H1 (cell line): ENCODE results near the gene CMSS1. TPM values are rescaled to one million over a fixed set of nuclear protein-coding genes. Genes with fewer than 3 reads are reported as not detected.

ENCODE experiments used
- CTCF ChIA-PET: fragments of 300-600 bp; sonication (Branson Sonifier 250); formaldehyde crosslinking; loops from one replicate; lab custom pipeline; 2021; ENCODE audit not compliant: partially characterized antibody; lab: Charles Lee
- POLR2A ChIA-PET: fragments of 300-600 bp; sonication (Branson Sonifier 250); formaldehyde crosslinking; loops from one replicate; lab custom pipeline; 2021; ENCODE audit warnings: inconsistent platforms; ENCODE audit not compliant: partially characterized antibody; lab: Charles Lee
- DNase-seq, 2 experiments: peaks; one replicate each; pipeline versions ENCODE4 v3.0.0 to v3.0.0-alpha.2; 2010 to 2022; ENCODE audit warnings: low spot score in 2 of 2, low read depth in 1 of 2, mixed read lengths in 1 of 2
- FAIRE-seq: peaks from 2 replicates; lab custom pipeline; 2011; peaks lifted over from hg19 to GRCh38; lab: Jason Lieb, UNC
- H2AFZ ChIP-seq: 2 replicates; pipeline ENCODE4 v1.8.1; 2012; ENCODE audit warnings: low read length, inconsistent platforms
- H2AK5ac ChIP-seq: 2 replicates; pipeline ENCODE4 v1.6.1; 2013; ENCODE audit warnings: low read depth, low read length
- H2BK120ac ChIP-seq: replicated peaks from 2 replicates; pipeline ENCODE3; 2013; ENCODE audit warnings: low read depth, low read length, inconsistent platforms
- H2BK12ac ChIP-seq: 2 replicates; pipeline ENCODE4 v1.6.1; 2013; ENCODE audit warnings: low read depth, low read length
- H2BK15ac ChIP-seq: 2 replicates; pipeline ENCODE4 v1.6.1; 2013; ENCODE audit warnings: low read length
- H2BK20ac ChIP-seq: 2 replicates; pipeline ENCODE4 v1.6.1; 2013; ENCODE audit warnings: low read length
- H2BK5ac ChIP-seq: 2 replicates; pipeline ENCODE4 v1.6.1; 2013; ENCODE audit warnings: low read depth, low read length
- H3K14ac ChIP-seq: 2 replicates; pipeline ENCODE4 v1.6.1; 2013; ENCODE audit warnings: inconsistent platforms; ENCODE audit not compliant: insufficient read length
- H3K18ac ChIP-seq: 2 replicates; pipeline ENCODE4 v1.6.1; 2013; ENCODE audit warnings: low read length; ENCODE audit errors: extremely low read depth
- H3K23ac ChIP-seq: 2 replicates; pipeline ENCODE4 v1.6.1; 2013; ENCODE audit warnings: inconsistent platforms; ENCODE audit not compliant: insufficient read length
- H3K23me2 ChIP-seq: 2 replicates; pipeline ENCODE4 v1.6.1; 2013; ENCODE audit warnings: low read depth, low read length
- H3K27ac ChIP-seq: 2 replicates; pipeline ENCODE4 v1.6.1; 2011; ENCODE audit warnings: low read depth, low read length, inconsistent platforms
- H3K27me3 ChIP-seq, 4 experiments: replicated peaks in 1 of 4; 1 replicate in 1 of 4; 2 replicates in 3 of 4; pipeline versions ENCODE4 v1.6.1 to v1.8.1; 2011 to 2013; ENCODE audit warnings: low read length in 3 of 4, mild to moderate bottlenecking in 3 of 4, inconsistent platforms in 2 of 4, mixed read lengths in 2 of 4, moderate library complexity in 1 of 4; ENCODE audit not compliant: control insufficient read depth in 3 of 4, insufficient read depth in 3 of 4; ENCODE audit errors: extremely low read depth in 1 of 4
- H3K36me3 ChIP-seq, 4 experiments: 2 replicates each; pipeline versions ENCODE4 v1.6.1 to v1.8.1; 2011 to 2013; ENCODE audit warnings: mild to moderate bottlenecking in 4 of 4, low read length in 3 of 4, moderate library complexity in 2 of 4, control low read depth in 1 of 4, inconsistent platforms in 1 of 4; ENCODE audit not compliant: insufficient read depth in 4 of 4, control insufficient read depth in 2 of 4
- H3K4ac ChIP-seq: replicated peaks from 2 replicates; pipeline ENCODE3; 2013; ENCODE audit warnings: low read length, low read depth, mixed read lengths, inconsistent platforms; ENCODE audit not compliant: insufficient read length
- H3K4me1 ChIP-seq, 4 experiments: replicated peaks in 1 of 4; 1 replicate in 1 of 4; 2 replicates in 3 of 4; pipeline versions ENCODE4 v1.6.1 to v1.8.1; 2011 to 2013; ENCODE audit warnings: low read length in 3 of 4, inconsistent platforms in 2 of 4, mixed read lengths in 1 of 4; ENCODE audit not compliant: insufficient read depth in 4 of 4, control insufficient read depth in 3 of 4
- H3K4me2 ChIP-seq, 2 experiments: 2 replicates each; pipeline versions ENCODE4 v1.6.1 to v1.8.1; 2011 to 2013; ENCODE audit warnings: low read depth in 2 of 2, low read length in 2 of 2, control low read depth in 1 of 2, inconsistent platforms in 1 of 2, mild to moderate bottlenecking in 1 of 2; ENCODE audit not compliant: insufficient read depth in 1 of 2
- H3K4me3 ChIP-seq, 4 experiments: fragments of 200-600, 300-600 bp in 1 of 4; sonication (generic), shearing (Covaris generic), sonication (Bioruptor Twin) in 1 of 4; 2 replicates each; pipeline versions ENCODE4 v1.5.1 to v1.8.1; 2011 to 2016; ENCODE audit warnings: low read length in 4 of 4, low read depth in 3 of 4, control low read depth in 2 of 4, inconsistent platforms in 2 of 4, mild to moderate bottlenecking in 2 of 4, mixed read lengths in 1 of 4, moderate library complexity in 1 of 4; ENCODE audit not compliant: insufficient read depth in 2 of 4; ENCODE audit errors: extremely low read depth in 1 of 4
- H3K56ac ChIP-seq: replicated peaks from 2 replicates; pipeline ENCODE3; 2013; ENCODE audit warnings: low read depth, mild to moderate bottlenecking, mixed read lengths, low read length, inconsistent platforms; ENCODE audit not compliant: insufficient read length
- H3K79me1 ChIP-seq: 2 replicates; pipeline ENCODE4 v1.6.1; 2013; ENCODE audit warnings: low read depth, low read length, control low read depth
- H3K79me2 ChIP-seq, 2 experiments: 2 replicates each; pipeline versions ENCODE4 v1.6.1 to v1.8.1; 2012 to 2013; ENCODE audit warnings: low read length in 2 of 2, mild to moderate bottlenecking in 2 of 2, inconsistent platforms in 1 of 2; ENCODE audit not compliant: insufficient read depth in 2 of 2, control insufficient read depth in 1 of 2
- H3K9ac ChIP-seq, 4 experiments: replicated peaks in 1 of 4; 1 replicate in 1 of 4; 2 replicates in 3 of 4; pipeline versions ENCODE4 v1.6.1 to v1.8.1; 2011 to 2013; ENCODE audit warnings: low read depth in 3 of 4, low read length in 3 of 4, control low read depth in 2 of 4, mild to moderate bottlenecking in 2 of 4, moderate library complexity in 2 of 4, inconsistent platforms in 1 of 4; ENCODE audit errors: extremely low read depth in 1 of 4
- H3K9me3 ChIP-seq, 2 experiments: 2 replicates each; pipeline versions ENCODE4 v1.6.1 to v1.8.1; 2012 to 2013; ENCODE audit warnings: mild to moderate bottlenecking in 2 of 2, moderate library complexity in 2 of 2, control low read depth in 1 of 2, inconsistent platforms in 1 of 2, low read depth in 1 of 2, low read length in 1 of 2, mixed read lengths in 1 of 2; ENCODE audit not compliant: insufficient read depth in 2 of 2
- H4K20me1 ChIP-seq, 2 experiments: replicated peaks in 1 of 2; 2 replicates each; pipeline versions ENCODE3 to v1.8.1; 2011 to 2013; ENCODE audit warnings: inconsistent platforms in 2 of 2, low read length in 2 of 2, mild to moderate bottlenecking in 1 of 2; ENCODE audit not compliant: insufficient read depth in 2 of 2, control insufficient read depth in 1 of 2
- H4K5ac ChIP-seq: 2 replicates; pipeline ENCODE4 v1.6.1; 2013; ENCODE audit warnings: low read length, low read depth, mixed read lengths, inconsistent platforms; ENCODE audit not compliant: insufficient read length
- H4K8ac ChIP-seq: 2 replicates; pipeline ENCODE4 v1.8.0; 2013; ENCODE audit warnings: mild to moderate bottlenecking, moderate library complexity, low read length, inconsistent platforms; ENCODE audit not compliant: insufficient read depth; ENCODE audit errors: extremely low read depth
- H4K91ac ChIP-seq: replicated peaks from 2 replicates; pipeline ENCODE3; 2013; ENCODE audit warnings: low read length, mixed read lengths, inconsistent platforms; ENCODE audit not compliant: insufficient read length
- CBX5 ChIP-seq: fragments of 300-800, 300-1000 bp; sonication (generic); IDR thresholded peaks from 2 replicates; pipeline ENCODE4 v1.7.1; 2016; ENCODE audit warnings: antibody characterized with exemption, low read length, low read depth
- CHD2 ChIP-seq: IDR thresholded peaks from 2 replicates; pipeline ENCODE4 v1.6.1; 2012; ENCODE audit warnings: low read length, improper control_type of control experiment
- E2F6 ChIP-seq: IDR thresholded peaks from 2 replicates; pipeline ENCODE4 v1.6.1; 2012; ENCODE audit warnings: inconsistent platforms
- EGR1 ChIP-seq: IDR thresholded peaks from 2 replicates; pipeline ENCODE4 v1.6.1; 2011; ENCODE audit warnings: low read depth, low read length, borderline replicate concordance
- EZH2 ChIP-seq: fragments of 200-600 bp; sonication (generic); IDR thresholded peaks from 2 replicates; pipeline ENCODE4 v1.7.1; 2012; ENCODE audit warnings: low read depth, mild to moderate bottlenecking, moderate library complexity, low read length, inconsistent platforms; ENCODE audit not compliant: severe bottlenecking
- HDAC6 ChIP-seq: IDR thresholded peaks from one replicate; pipeline ENCODE4 v1.7.1; 2012; ENCODE audit warnings: low read depth, mild to moderate bottlenecking, inconsistent platforms, low read length, moderate library complexity
- JUND ChIP-seq: IDR thresholded peaks from 2 replicates; pipeline ENCODE4 v1.6.1; 2011; ENCODE audit warnings: mild to moderate bottlenecking, improper control_type of control experiment, low read length
- MAFK ChIP-seq: IDR thresholded peaks from 2 replicates; pipeline ENCODE4 v1.6.1; 2012; ENCODE audit warnings: low read depth, mild to moderate bottlenecking, improper control_type of control experiment, low read length
- MAX ChIP-seq: IDR thresholded peaks from 2 replicates; pipeline ENCODE4 v1.6.1; 2012; ENCODE audit warnings: inconsistent platforms
- NANOG ChIP-seq: IDR thresholded peaks from 2 replicates; pipeline ENCODE4 v1.6.1; 2011; ENCODE audit warnings: low read length, low read depth, mild to moderate bottlenecking, inconsistent platforms; ENCODE audit not compliant: insufficient read depth, poor library complexity, severe bottlenecking
- POLR2A ChIP-seq, 2 experiments: IDR thresholded peaks; 1 replicate in 1 of 2; 2 replicates in 1 of 2; pipeline ENCODE4 v1.6.1; 2011; ENCODE audit warnings: low read depth in 2 of 2, low read length in 2 of 2, mild to moderate bottlenecking in 2 of 2; ENCODE audit errors: control extremely low read depth in 1 of 2
- ZNF274 ChIP-seq: IDR thresholded peaks from 2 replicates; pipeline ENCODE4 v1.7.0; 2012; ENCODE audit warnings: low read length, borderline replicate concordance; ENCODE audit errors: extremely low read depth
- polyA plus RNA-seq, 7 experiments: library from polyadenylated mRNA; depleted of rRNA in 3 of 7; stranded (reverse) in 5 of 7; unstranded in 2 of 7; fragments of >200 nt in 5 of 7; fragments of 200-250 nt in 2 of 7; gene quantifications; 1 replicate in 5 of 7; 2 replicates in 1 of 7; 4 replicates in 1 of 7; pipeline versions ENCODE4 v1.2.1 to v1.2.3, GENCODE V29; 2011 to 2013; ENCODE audit warnings: missing spikeins in 2 of 7, mixed read lengths in 2 of 7
- total RNA-seq: library from RNA; stranded (reverse); fragmentation: NEBNext Ultra II Directional; extraction: Animal tissue kit (Norgen Biotek cat#: 25700); gene quantifications from 2 replicates; pipeline ENCODE4 v1.2.1, GENCODE V29; 2021

CMSS1 gene
- total and polyA plus RNA-seq, 2 of the 8 experiments (the other 6 are each of a cell fraction or from before 2014, with no cell fraction given): 15.2 to 75.1 TPM

- Histone ChIP-seq H3K4me2 (no peak overlapping the region), H3K36me3 (no peaks in the 10 kb centered on the region), H4K91ac (no peak overlapping the region), H2AFZ (no peak overlapping the region), H3K23me2 (no peaks in the 10 kb centered on the region), H3K79me1 (peaks cover 5% of the 10 kb centered on the region; the same call in 1 of the 2 replicates), H2BK12ac (no peak overlapping the region), H2BK15ac (no peak overlapping the region), H2AK5ac (no peak overlapping the region), H4K8ac (no peak overlapping the region), H3K27ac (no peak overlapping the region), H3K4me1 (no peaks in the 10 kb centered on the region; a peak in 2 of 7 replicates), H3K27me3 (no peaks in the 10 kb centered on the region), H2BK20ac (no peak overlapping the region), H3K14ac (no peak overlapping the region), H3K23ac (no peak overlapping the region), H3K4me3 (no peak overlapping the region), H2BK120ac (no peak overlapping the region), H3K9me3 (no peaks in the 10 kb centered on the region), H3K9ac (no peak overlapping the region), H3K18ac (no peak overlapping the region), H2BK5ac (no peak overlapping the region), H4K5ac (no peak overlapping the region), H3K4ac (no peak overlapping the region), H4K20me1 (no peaks in the 10 kb centered on the region), H3K56ac (no peak overlapping the region), H3K79me2 (peaks cover 0 to 2% of the 10 kb centered on the region in 2 experiments; a peak in 1 of 4 replicates)
- DNase-seq (no peak), FAIRE-seq (no peak)
- ChIA-PET POLR2A (no interaction called here), CTCF (interaction anchor here (1.2 kb wide), 1 partner anchor 75 kb away, joined by 3 read pairs; no protein-coding TSS in a partner anchor)
- no peak for TF ChIP-seq JUND
- no peak for TF ChIP-seq ZNF274
- TF ChIP-seq NANOG: no peak
- TF ChIP-seq E2F6: no peak
- TF ChIP-seq EGR1: no peak
- TF ChIP-seq POLR2A (IDR thresholded peaks at IDR 0.05; ENCODE audit: control extremely low read depth in 1 of 2, low read depth in 2 of 2, low read length in 2 of 2): no peak
- TF ChIP-seq CHD2: no peak
- no peak for TF ChIP-seq EZH2
- TF ChIP-seq MAFK: no peak
- TF ChIP-seq HDAC6: no peak
- no peak for TF ChIP-seq MAX
- TF ChIP-seq CBX5: no peak
Observed at GRCh38 chr3:99953596-99953995, 135.9 kb downstream of the CMSS1 start.
